ENCODE results near the gene BCDIN3D. TPM values are rescaled to one million over a fixed set of nuclear protein-coding genes. Genes with fewer than 3 reads are reported as not detected.

BCDIN3D gene
- total and polyA plus RNA-seq, 4 donors, result 2.6 to 4.4 (median 3.0) TPM

GRCh38 chr12:49875115-49875720 lies 32.3 kb upstream of the BCDIN3D start:
- TF ChIP-seq CTCF (IDR thresholded peaks at IDR 0.05; ENCODE audit: control extremely low read depth, extremely low read depth), result no peak

GRCh38 chr12:49874142-49874897 lies 31.4 kb upstream of the BCDIN3D start:
- WGBS, 2 donors, result 78 to 84% methylated on average over 12 of the region's 12 CpGs
- ATAC-seq (ENCODE audit: insufficient read depth, low FRiP score), result no peak

More at GRCh38 chr12:49875115-49875720, 32.3 kb upstream of the BCDIN3D start:
- Histone ChIP-seq H3K27ac (ENCODE audit: low read depth in 1 of 2, low read length in 1 of 2) (no peak overlapping the region), H3K9me3 (ENCODE audit: control insufficient read depth in 4 of 4, insufficient read depth in 3 of 4, low read length in 3 of 4) (peaks cover 0 to 5% (median 0%) of the 10 kb centered on the region in 4 donors), H3K9ac (ENCODE audit: insufficient read depth in 1 of 2, low read length in 2 of 2) (no peak overlapping the region), H3K27me3 (ENCODE audit: control insufficient read depth in 3 of 3, insufficient read depth in 3 of 3, low read length in 2 of 3) (no peaks in the 10 kb centered on the region), H3K36me3 (ENCODE audit: control insufficient read depth in 4 of 4, insufficient read depth in 4 of 4, low read length in 4 of 4) (no peaks in the 10 kb centered on the region), H3K4me3 (no peak overlapping the region), H3K4me1 (ENCODE audit: control insufficient read depth in 5 of 5, insufficient read depth in 5 of 5, low read length in 5 of 5) (peaks cover 0 to 27% (median 13%) of the 10 kb centered on the region in 5 donors)
- no peak for DNase-seq
- no peak for ATAC-seq (ENCODE audit: insufficient read depth, low FRiP score)
- 93 to 95% methylated on average over 9 of the region's 9 CpGs for WGBS, 2 donors

GRCh38 chr12:49873361-49873934 lies 30.5 kb upstream of the BCDIN3D start:
- no peaks in the 10 kb centered on the region for H3K27me3 ChIP-seq (ENCODE audit: control insufficient read depth in 3 of 3, insufficient read depth in 3 of 3, low read length in 2 of 3)
- H3K9ac ChIP-seq (ENCODE audit: insufficient read depth in 1 of 2, low read length in 2 of 2), result no peak overlapping the region
- WGBS, 2 donors, result 86 to 93% methylated on average over 3 of the region's 3 CpGs
- ATAC-seq (ENCODE audit: insufficient read depth, low FRiP score), result no peak
- peak; percentile 48 to 84 (median 74) for DNase-seq
- H3K9me3 ChIP-seq (ENCODE audit: control insufficient read depth in 4 of 4, insufficient read depth in 3 of 4, low read length in 3 of 4), result no peaks in the 10 kb centered on the region
- no peak overlapping the region for H3K4me3 ChIP-seq
- no peak for TF ChIP-seq CTCF (IDR thresholded peaks at IDR 0.05; ENCODE audit: control extremely low read depth, extremely low read depth)
- H3K36me3 ChIP-seq (ENCODE audit: control insufficient read depth in 4 of 4, insufficient read depth in 4 of 4, low read length in 4 of 4), result no peaks in the 10 kb centered on the region
- no peak overlapping the region for H3K27ac ChIP-seq (ENCODE audit: low read depth in 1 of 2, low read length in 1 of 2)
- H3K4me1 ChIP-seq (ENCODE audit: control insufficient read depth in 5 of 5, insufficient read depth in 5 of 5, low read length in 5 of 5), result peaks cover 2 to 45% (median 23%) of the 10 kb centered on the region in 5 donors

More at GRCh38 chr12:49874142-49874897, 31.4 kb upstream of the BCDIN3D start:
- Histone ChIP-seq H3K9ac (ENCODE audit: insufficient read depth in 1 of 2, low read length in 2 of 2) (no peak overlapping the region), H3K36me3 (ENCODE audit: control insufficient read depth in 4 of 4, insufficient read depth in 4 of 4, low read length in 4 of 4) (no peaks in the 10 kb centered on the region), H3K4me1 (ENCODE audit: control insufficient read depth in 5 of 5, insufficient read depth in 5 of 5, low read length in 5 of 5) (peaks cover 2 to 36% (median 17%) of the 10 kb centered on the region in 5 donors), H3K9me3 (ENCODE audit: control insufficient read depth in 4 of 4, insufficient read depth in 3 of 4, low read length in 3 of 4) (no peaks in the 10 kb centered on the region), H3K27me3 (ENCODE audit: control insufficient read depth in 3 of 3, insufficient read depth in 3 of 3, low read length in 2 of 3) (no peaks in the 10 kb centered on the region), H3K4me3 (no peak overlapping the region), H3K27ac (ENCODE audit: low read depth in 1 of 2, low read length in 1 of 2) (no peak overlapping the region)
- DNase-seq, result no peak
- no peak for TF ChIP-seq CTCF (IDR thresholded peaks at IDR 0.05; ENCODE audit: control extremely low read depth, extremely low read depth)

Measured in lung (tissue), 12 donors.